ENCODE data around the gene MDM1.

DNA sequence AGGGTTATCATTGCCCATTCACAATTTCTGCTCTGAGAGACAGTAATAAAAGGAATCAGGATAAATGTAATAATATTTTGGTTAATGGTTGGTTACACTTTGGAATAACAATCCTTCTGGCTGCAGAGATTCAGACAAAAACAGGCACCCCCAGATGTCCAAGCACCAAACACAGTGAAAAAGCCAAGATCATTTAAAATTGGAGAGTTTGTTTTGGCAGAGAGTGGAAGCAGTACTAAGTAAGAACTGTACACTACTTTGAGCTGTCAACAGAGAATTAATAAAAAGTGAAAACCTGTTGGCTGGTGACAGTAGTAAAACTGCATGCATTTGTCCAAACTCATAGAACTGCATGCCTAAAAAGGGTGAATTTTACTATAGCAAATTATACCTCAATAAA is 63.2 kb downstream of the MDM1 start:
- TF ChIP-seq POLR2A (IDR thresholded peaks at IDR 0.05; ENCODE audit: low read depth, low read length) = no peak
- TF ChIP-seq POLR2AphosphoS5 (IDR thresholded peaks at IDR 0.05; ENCODE audit: low read depth, low read length) = no peak

All from GM12891 (cell line).